Measurements from ENCODE around the gene POU2F1. TPM values are rescaled to one million over a fixed set of nuclear protein-coding genes. Genes with fewer than 3 reads are reported as not detected.

Gene POU2F1
- total and polyA plus RNA-seq, 12 donors, result 3.2 to 52.5 (median 12.6) TPM

DNA sequence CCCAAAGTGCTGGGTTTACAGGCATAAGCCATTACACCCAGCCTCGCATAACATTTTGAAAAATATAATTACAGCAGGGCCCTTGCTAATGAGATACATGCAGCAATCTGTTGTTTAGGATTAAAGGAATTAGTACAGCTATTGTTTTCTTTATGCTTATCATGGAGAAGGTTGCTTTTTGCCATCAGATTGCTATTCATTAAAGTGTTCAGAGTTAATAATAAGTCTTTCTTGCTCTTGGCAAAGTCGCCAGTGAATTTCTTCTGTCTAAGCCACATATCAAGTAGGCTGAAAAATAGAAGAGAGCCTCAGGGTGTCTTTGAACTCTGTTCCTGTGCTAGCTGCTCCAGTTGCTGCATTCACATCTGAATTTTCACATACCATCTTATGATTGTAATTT, 144.1 kb downstream of the POU2F1 start:
- intact Hi-C loops (cut with DNase I), result no loop called here

GRCh38 chr1:167365360-167365759, 144.7 kb downstream of the POU2F1 start:
- DNase-seq, result no peak
- TF ChIP-seq POLR2A (IDR thresholded peaks at IDR 0.05), result no peak
- TF ChIP-seq, protein P1, sequence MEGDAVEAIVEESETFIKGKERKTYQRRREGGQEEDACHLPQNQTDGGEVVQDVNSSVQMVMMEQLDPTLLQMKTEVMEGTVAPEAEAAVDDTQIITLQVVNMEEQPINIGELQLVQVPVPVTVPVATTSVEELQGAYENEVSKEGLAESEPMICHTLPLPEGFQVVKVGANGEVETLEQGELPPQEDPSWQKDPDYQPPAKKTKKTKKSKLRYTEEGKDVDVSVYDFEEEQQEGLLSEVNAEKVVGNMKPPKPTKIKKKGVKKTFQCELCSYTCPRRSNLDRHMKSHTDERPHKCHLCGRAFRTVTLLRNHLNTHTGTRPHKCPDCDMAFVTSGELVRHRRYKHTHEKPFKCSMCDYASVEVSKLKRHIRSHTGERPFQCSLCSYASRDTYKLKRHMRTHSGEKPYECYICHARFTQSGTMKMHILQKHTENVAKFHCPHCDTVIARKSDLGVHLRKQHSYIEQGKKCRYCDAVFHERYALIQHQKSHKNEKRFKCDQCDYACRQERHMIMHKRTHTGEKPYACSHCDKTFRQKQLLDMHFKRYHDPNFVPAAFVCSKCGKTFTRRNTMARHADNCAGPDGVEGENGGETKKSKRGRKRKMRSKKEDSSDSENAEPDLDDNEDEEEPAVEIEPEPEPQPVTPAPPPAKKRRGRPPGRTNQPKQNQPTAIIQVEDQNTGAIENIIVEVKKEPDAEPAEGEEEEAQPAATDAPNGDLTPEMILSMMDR (IDR thresholded peaks at IDR 0.05), result no peak
- intact Hi-C loops (cut with DNase I), result no loop called here
- no peak overlapping the region for H3K27ac ChIP-seq
- no peaks in the 10 kb centered on the region for H3K36me3 ChIP-seq (replicated peaks in 1 of 2)
- H3K4me1 ChIP-seq (replicated peaks in 1 of 2), result no peaks in the 10 kb centered on the region
- no peak overlapping the region for H3K4me3 ChIP-seq
- WGBS, 4 donors, result 96 to 98% (median 97%) methylated on average over 2 of the region's 2 CpGs
- H3K9me3 ChIP-seq (replicated peaks in 1 of 3), result no peaks in the 10 kb centered on the region
- H3K27me3 ChIP-seq, result no peaks in the 10 kb centered on the region

More for the DNA sequence above, 144.1 kb downstream of the POU2F1 start:
- H3K4me1 ChIP-seq (replicated peaks in 1 of 2), result no peaks in the 10 kb centered on the region
- H3K27ac ChIP-seq, result no peak overlapping the region
- no peaks in the 10 kb centered on the region for H3K27me3 ChIP-seq
- no peak overlapping the region for H3K4me3 ChIP-seq
- TF ChIP-seq, protein P1 (IDR thresholded peaks at IDR 0.05), result no peak
- no peak for TF ChIP-seq POLR2A (IDR thresholded peaks at IDR 0.05)
- no peak for DNase-seq
- WGBS, 4 donors, result 61 to 87% (median 86%) methylated on average over 2 of the region's 2 CpGs
- H3K36me3 ChIP-seq (replicated peaks in 1 of 2), result no peaks in the 10 kb centered on the region
- H3K9me3 ChIP-seq (replicated peaks in 1 of 3), result no peaks in the 10 kb centered on the region

GRCh38 chr1:167367705-167368104, 147.0 kb downstream of the POU2F1 start:
- no peak for DNase-seq
- H3K9me3 ChIP-seq (replicated peaks in 1 of 3), result no peaks in the 10 kb centered on the region
- intact Hi-C loops (cut with DNase I), result no loop called here

DNA sequence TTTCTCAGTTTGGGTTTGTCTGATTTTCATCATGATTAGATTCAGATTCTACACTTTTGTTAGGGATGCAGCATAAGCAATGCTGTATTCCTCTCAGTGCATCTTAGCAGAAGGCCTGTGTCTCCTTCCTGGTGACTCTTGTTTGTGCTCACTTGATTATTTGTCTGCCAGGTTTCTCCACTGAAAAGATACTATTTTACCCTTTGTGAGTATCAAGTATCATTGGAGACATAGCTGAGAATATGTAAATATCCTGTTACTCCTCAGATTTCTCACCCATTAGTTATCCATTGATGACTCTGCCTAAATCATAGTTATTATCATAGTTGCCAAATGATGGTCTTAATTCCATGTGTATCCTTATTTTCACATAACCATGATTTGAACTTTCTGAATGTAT, 148.5 kb downstream of the POU2F1 start:
- no peaks in the 10 kb centered on the region for H3K36me3 ChIP-seq (replicated peaks in 1 of 2)
- no peaks in the 10 kb centered on the region for H3K4me1 ChIP-seq (replicated peaks in 1 of 2)
- DNase-seq, result no peak
- no peak overlapping the region for H3K27ac ChIP-seq
- H3K9me3 ChIP-seq (replicated peaks in 1 of 3), result no peaks in the 10 kb centered on the region
- H3K27me3 ChIP-seq, result no peaks in the 10 kb centered on the region
- no peak for TF ChIP-seq POLR2A (IDR thresholded peaks at IDR 0.05)
- TF ChIP-seq, protein P1 (IDR thresholded peaks at IDR 0.05), result no peak
- intact Hi-C loops (cut with DNase I), result no loop called here
- no peak overlapping the region for H3K4me3 ChIP-seq

More at GRCh38 chr1:167367705-167368104, 147.0 kb downstream of the POU2F1 start:
- Histone ChIP-seq H3K27me3 (no peaks in the 10 kb centered on the region), H3K4me1 (replicated peaks in 1 of 2) (no peaks in the 10 kb centered on the region), H3K36me3 (replicated peaks in 1 of 2) (no peaks in the 10 kb centered on the region), H3K27ac (no peak overlapping the region), H3K4me3 (no peak overlapping the region)
- TF ChIP-seq, protein P1 (IDR thresholded peaks at IDR 0.05), result no peak
- TF ChIP-seq POLR2A (IDR thresholded peaks at IDR 0.05), result no peak
- WGBS, 4 donors, result 92 to 94% (median 93%) methylated on average over 4 of the region's 4 CpGs

Data from adrenal gland (tissue), 12 donors.